ENCODE results near the gene CD40.

The CD40 gene

GRCh38 chr20:46077642-46078305 lies 40.3 kb upstream of the CD40 start:
- no peak for TF ChIP-seq CTCF (IDR thresholded peaks at IDR 0.05)
- TF ChIP-seq ZFX (IDR thresholded peaks at IDR 0.05; ENCODE audit: borderline replicate concordance) = no peak
- H3K27ac ChIP-seq = no peak overlapping the region

- H3K27ac ChIP-seq = no peak overlapping the region
- TF ChIP-seq ZFX (IDR thresholded peaks at IDR 0.05; ENCODE audit: borderline replicate concordance) (no peak), CTCF (IDR thresholded peaks at IDR 0.05) (no peak)
These were observed 39.2 kb upstream of the CD40 start for GRCh38 chr20:46078954-46079353.

- no peak for TF ChIP-seq ZFX (IDR thresholded peaks at IDR 0.05; ENCODE audit: borderline replicate concordance)
- no peak for TF ChIP-seq CTCF (IDR thresholded peaks at IDR 0.05)
- no peak overlapping the region for H3K27ac ChIP-seq
These were observed 37.0 kb upstream of the CD40 start for GRCh38 chr20:46081074-46081473.

GRCh38 chr20:46083101-46083500 lies 35.0 kb upstream of the CD40 start:
- TF ChIP-seq CTCF (IDR thresholded peaks at IDR 0.05) (no peak), ZFX (IDR thresholded peaks at IDR 0.05; ENCODE audit: borderline replicate concordance) (no peak)

GRCh38 chr20:46083531-46084061 lies 34.5 kb upstream of the CD40 start:
- TF ChIP-seq CTCF (IDR thresholded peaks at IDR 0.05) = no peak
- no peak for TF ChIP-seq ZFX (IDR thresholded peaks at IDR 0.05; ENCODE audit: borderline replicate concordance)
- H3K27ac ChIP-seq = no peak overlapping the region

More at GRCh38 chr20:46083101-46083500, 35.0 kb upstream of the CD40 start:
- H3K27ac ChIP-seq = no peak overlapping the region

GRCh38 chr20:46084805-46085178 lies 33.3 kb upstream of the CD40 start:
- TF ChIP-seq CTCF (IDR thresholded peaks at IDR 0.05) (no peak), ZFX (IDR thresholded peaks at IDR 0.05; ENCODE audit: borderline replicate concordance) (no peak)
- no peak overlapping the region for H3K27ac ChIP-seq

GRCh38 chr20:46085179-46085851 lies 32.8 kb upstream of the CD40 start:
- no peak overlapping the region for H3K27ac ChIP-seq

More at GRCh38 chr20:46085179-46085851, 32.8 kb upstream of the CD40 start:
- no peak for TF ChIP-seq ZFX (IDR thresholded peaks at IDR 0.05; ENCODE audit: borderline replicate concordance)
- no peak for TF ChIP-seq CTCF (IDR thresholded peaks at IDR 0.05)
